ENCODE data around the gene ADARB2. TPM values are rescaled to one million over a fixed set of nuclear protein-coding genes. Genes with fewer than 3 reads are reported as not detected.

ADARB2 gene
- total and polyA plus RNA-seq, 10 of the 15 experiments (the other 5 are each of a cell fraction or from before 2014, with no cell fraction given) = 0.02 to 4.1 (median 0.76) TPM

DNA sequence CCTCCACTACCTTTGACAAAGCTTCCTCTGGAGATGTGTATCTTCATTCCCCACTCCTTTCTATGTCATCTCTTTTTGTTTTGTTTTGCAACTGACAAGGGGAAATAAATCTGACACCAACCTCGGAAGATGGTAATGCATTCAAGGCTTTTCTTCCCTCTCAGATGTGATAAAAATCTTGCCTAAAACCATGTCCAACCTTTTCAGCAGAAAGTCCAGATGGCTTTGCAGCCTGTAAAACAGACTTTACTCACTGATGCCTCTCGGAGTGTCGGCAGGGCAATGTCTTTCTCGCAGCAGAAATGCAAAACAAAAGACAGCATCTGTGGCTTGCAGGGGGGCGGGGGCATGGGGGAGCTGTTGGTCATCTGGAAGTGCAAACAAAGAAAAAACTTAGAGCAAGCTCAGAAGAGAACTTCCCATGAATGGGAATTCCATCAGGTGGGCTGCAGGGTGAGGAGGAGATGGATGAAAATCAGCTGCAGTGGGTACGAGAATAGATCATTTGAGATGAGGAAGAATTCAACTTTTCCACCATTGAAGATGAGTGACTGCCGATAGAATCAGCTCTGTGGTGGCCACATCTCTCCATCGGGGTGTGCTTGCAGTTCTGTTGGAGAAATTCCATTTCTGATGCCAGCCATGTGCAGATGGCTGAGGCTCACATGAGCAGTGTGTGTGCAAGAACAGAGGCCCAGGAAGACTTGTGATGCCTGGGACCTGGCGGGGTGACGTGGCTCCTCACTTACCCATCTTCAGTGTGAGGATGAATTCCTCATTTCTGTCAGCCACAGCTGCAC is 443.5 kb downstream of the ADARB2 start:
- ChIA-PET CTCF (no interaction called here), RAD21 (ENCODE audit: unreplicated experiment) (no interaction called here), SMC1A (ENCODE audit: uncharacterized antibody, unreplicated experiment) (no interaction called here), POLR2A (interaction anchor here (1.3 kb wide), 1 partner anchor 50 kb away, joined by 3 read pairs; no protein-coding TSS in a partner anchor)
- intact Hi-C loops (cut with micrococcal nuclease; ENCODE audit: unreplicated experiment) = no loop called here
- H4K20me1 ChIP-seq (ENCODE audit: control insufficient read depth, insufficient read depth) = no peaks in the 10 kb centered on the region
- H3K79me2 ChIP-seq (ENCODE audit: control insufficient read depth, insufficient read depth, low read length) = no peaks in the 10 kb centered on the region
- H3K4me1 ChIP-seq (ENCODE audit: control insufficient read depth, insufficient read depth, low read length) = no peaks in the 10 kb centered on the region
- in situ Hi-C loops (cut with MboI) = no loop called here
- no peak overlapping the region for H3K9ac ChIP-seq (ENCODE audit: control insufficient read depth, insufficient read depth, low read length)
- H3K27ac ChIP-seq (ENCODE audit: control insufficient read depth, insufficient read depth) = no peak overlapping the region
- no peaks in the 10 kb centered on the region for H3K27me3 ChIP-seq (replicated peaks in 1 of 2; ENCODE audit: control insufficient read depth in 2 of 2, insufficient read depth in 2 of 2, low read length in 1 of 2)
- 11% methylated on average over 10 of the region's 10 CpGs for WGBS (ENCODE audit: insufficient coverage, insufficient replicate concordance, low lambda C conversion rate, missing lambda C conversion rate)
- DNase-seq (ENCODE audit: low read depth, low spot score) (no peak), FAIRE-seq (no peak), ATAC-seq (no peak)
- H3K4me3 ChIP-seq = no peak overlapping the region
- no peaks in the 10 kb centered on the region for H3K36me3 ChIP-seq (ENCODE audit: control insufficient read depth in 2 of 2, insufficient read depth in 2 of 2, low read length in 1 of 2)
- no peaks in the 10 kb centered on the region for H3K9me3 ChIP-seq (replicated peaks; ENCODE audit: control insufficient read depth, insufficient read depth, low read length)
- H3K4me2 ChIP-seq (ENCODE audit: control insufficient read depth, insufficient read depth) = no peak overlapping the region
- no TSS peak for BruUV-seq (replicated peaks)
- H2AFZ ChIP-seq (ENCODE audit: control insufficient read depth, low read depth, low read length) = no peak overlapping the region
- TF ChIP-seq PKNOX1 (IDR thresholded peaks at IDR 0.05) (no peak), CBFB (IDR thresholded peaks at IDR 0.05; ENCODE audit: low read depth) (no peak), EGR1 (IDR thresholded peaks at IDR 0.05; ENCODE audit: borderline replicate concordance in 1 of 2, low read depth in 2 of 2, low read length in 2 of 2) (no peak), ZBTB33 (IDR thresholded peaks at IDR 0.05) (no peak), GABPA (IDR thresholded peaks at IDR 0.05; ENCODE audit: low read depth) (no peak), SUZ12 (IDR thresholded peaks at IDR 0.05; ENCODE audit: unreplicated experiment) (no peak), RELB (IDR thresholded peaks at IDR 0.05; ENCODE audit: low read depth) (no peak), ATF2 (IDR thresholded peaks at IDR 0.05; ENCODE audit: low read length) (no peak), IKZF2 (IDR thresholded peaks at IDR 0.05) (no peak), MTA2 (IDR thresholded peaks at IDR 0.05; ENCODE audit: low read depth) (no peak), MEF2A (IDR thresholded peaks at IDR 0.05; ENCODE audit: insufficient read depth, low read depth, low read length) (no peak), JUNB (IDR thresholded peaks at IDR 0.05) (no peak)
- TF ChIP-seq, protein P1, sequence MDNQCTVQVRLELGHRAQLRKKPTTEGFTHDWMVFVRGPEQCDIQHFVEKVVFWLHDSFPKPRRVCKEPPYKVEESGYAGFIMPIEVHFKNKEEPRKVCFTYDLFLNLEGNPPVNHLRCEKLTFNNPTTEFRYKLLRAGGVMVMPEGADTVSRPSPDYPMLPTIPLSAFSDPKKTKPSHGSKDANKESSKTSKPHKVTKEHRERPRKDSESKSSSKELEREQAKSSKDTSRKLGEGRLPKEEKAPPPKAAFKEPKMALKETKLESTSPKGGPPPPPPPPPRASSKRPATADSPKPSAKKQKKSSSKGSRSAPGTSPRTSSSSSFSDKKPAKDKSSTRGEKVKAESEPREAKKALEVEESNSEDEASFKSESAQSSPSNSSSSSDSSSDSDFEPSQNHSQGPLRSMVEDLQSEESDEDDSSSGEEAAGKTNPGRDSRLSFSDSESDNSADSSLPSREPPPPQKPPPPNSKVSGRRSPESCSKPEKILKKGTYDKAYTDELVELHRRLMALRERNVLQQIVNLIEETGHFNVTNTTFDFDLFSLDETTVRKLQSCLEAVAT (IDR thresholded peaks at IDR 0.05) = no peak

All from GM12878 (cell line).